Small intestine (tissue), 7 donors: Measurements from ENCODE around the gene BMPR1A. TPM values are rescaled to one million over a fixed set of nuclear protein-coding genes. Genes with fewer than 3 reads are reported as not detected.

Source experiments
- DNase-seq, 2 donors: peaks; one replicate each; pipeline versions ENCODE4 v3.0.0 to v3.0.0-alpha.2; 2013
- FAIRE-seq: peaks from 2 replicates; lab custom pipeline; 2012; peaks lifted over from hg19 to GRCh38; lab: Jason Lieb, UNC
- H3K27ac ChIP-seq, 3 donors: one replicate each; pipeline ENCODE4 v1.5.1; 2013; ENCODE audit warnings: low read length in 2 of 3, mild to moderate bottlenecking in 2 of 3, control low read depth in 1 of 3, inconsistent platforms in 1 of 3, low read depth in 1 of 3, moderate library complexity in 1 of 3
- H3K27me3 ChIP-seq, 3 donors: one replicate each; pipeline ENCODE4 v1.6.1; 2013; ENCODE audit warnings: low read length in 3 of 3, inconsistent platforms in 1 of 3; ENCODE audit not compliant: control insufficient read depth in 3 of 3, insufficient read depth in 3 of 3
- H3K36me3 ChIP-seq, 3 donors: one replicate each; pipeline ENCODE4 v1.6.1; 2013; ENCODE audit warnings: low read length in 3 of 3, inconsistent platforms in 1 of 3, low read depth in 1 of 3, mild to moderate bottlenecking in 1 of 3, moderate library complexity in 1 of 3; ENCODE audit not compliant: control insufficient read depth in 3 of 3, insufficient read depth in 2 of 3
- H3K4me1 ChIP-seq, 3 donors: one replicate each; pipeline ENCODE4 v1.6.1; 2013; ENCODE audit warnings: low read length in 2 of 3, inconsistent platforms in 1 of 3, low read depth in 1 of 3, mild to moderate bottlenecking in 1 of 3, moderate library complexity in 1 of 3; ENCODE audit not compliant: control insufficient read depth in 3 of 3, insufficient read depth in 2 of 3
- H3K4me3 ChIP-seq, 3 donors: one replicate each; pipeline ENCODE4 v1.5.1; 2013; ENCODE audit warnings: low read length in 3 of 3, control low read depth in 1 of 3, inconsistent platforms in 1 of 3, low read depth in 1 of 3, mild to moderate bottlenecking in 1 of 3, moderate library complexity in 1 of 3
- H3K9me3 ChIP-seq, 2 donors: one replicate each; pipeline ENCODE4 v1.6.1; 2013; ENCODE audit warnings: low read depth in 1 of 2, low read length in 1 of 2; ENCODE audit not compliant: control insufficient read depth in 2 of 2, insufficient read depth in 1 of 2
- WGBS, 3 donors: extraction: QIAGEN DNeasy Blood & Tissue Kit; methylation state at CpG; one replicate each; pipeline ENCODE4 v1.1.7; 2013; 5-methylcytosine and 5-hydroxymethylcytosine counted together
- polyA plus RNA-seq, 4 donors: library from polyadenylated mRNA; stranded (reverse) in 3 of 4; unstranded in 1 of 4; fragments of 200-250 nt in 3 of 4; fragments of 120-200 nt in 1 of 4; gene quantifications; one replicate each; pipeline versions ENCODE4 v1.2.1 to v1.2.3, GENCODE V29; 2013
- donor health status: healthy with polysubstance abuse.
- donor health status: control.
- donor health status: control.
- donor health status: Bipolar disorder and iron deficiency.
- donor health status: healthy.

The BMPR1A gene
- polyA plus RNA-seq, 4 donors, result 3.4 to 40.2 (median 9.8) TPM

DNA sequence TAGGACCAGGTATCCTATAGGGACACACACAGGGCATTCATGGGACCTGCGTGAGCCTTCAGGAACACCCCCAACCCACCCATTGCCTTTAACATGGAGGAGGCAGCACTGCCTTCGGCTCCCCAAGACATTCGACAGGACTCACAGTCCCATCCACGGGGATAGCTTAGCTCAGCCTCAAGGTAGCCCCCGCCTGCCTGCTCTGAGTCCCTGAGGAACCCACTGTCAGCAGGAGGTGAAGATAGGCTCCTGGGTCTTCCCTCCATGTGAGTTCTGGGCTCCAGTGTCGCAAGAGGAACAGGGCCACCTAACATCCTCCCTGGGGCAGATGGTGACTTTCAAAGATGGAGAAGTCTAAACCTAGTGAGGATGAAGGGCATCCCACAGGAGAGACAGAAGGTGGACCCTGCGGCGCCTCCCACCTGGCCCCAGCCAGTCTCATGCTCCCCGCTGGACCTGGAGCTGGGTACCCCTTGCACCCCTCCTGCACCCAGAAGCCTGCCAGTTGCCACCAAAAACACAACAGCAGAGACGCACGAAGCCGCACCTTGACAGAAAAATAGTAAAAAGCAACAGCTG, 207.0 kb downstream of the BMPR1A start:
- 94 to 96% (median 95%) methylated on average over 12 of the region's 12 CpGs for WGBS, 3 donors
- peaks cover 0 to 3% (median 0%) of the 10 kb centered on the region in 3 donors for H3K27me3 ChIP-seq
- H3K4me3 ChIP-seq, result no peak overlapping the region
- H3K9me3 ChIP-seq, result no peaks in the 10 kb centered on the region
- H3K27ac ChIP-seq, result no peak overlapping the region
- no peaks in the 10 kb centered on the region for H3K36me3 ChIP-seq
- no peak for DNase-seq
- H3K4me1 ChIP-seq, result peaks cover 0 to 18% (median 4%) of the 10 kb centered on the region in 3 donors
- FAIRE-seq, result no peak

DNA sequence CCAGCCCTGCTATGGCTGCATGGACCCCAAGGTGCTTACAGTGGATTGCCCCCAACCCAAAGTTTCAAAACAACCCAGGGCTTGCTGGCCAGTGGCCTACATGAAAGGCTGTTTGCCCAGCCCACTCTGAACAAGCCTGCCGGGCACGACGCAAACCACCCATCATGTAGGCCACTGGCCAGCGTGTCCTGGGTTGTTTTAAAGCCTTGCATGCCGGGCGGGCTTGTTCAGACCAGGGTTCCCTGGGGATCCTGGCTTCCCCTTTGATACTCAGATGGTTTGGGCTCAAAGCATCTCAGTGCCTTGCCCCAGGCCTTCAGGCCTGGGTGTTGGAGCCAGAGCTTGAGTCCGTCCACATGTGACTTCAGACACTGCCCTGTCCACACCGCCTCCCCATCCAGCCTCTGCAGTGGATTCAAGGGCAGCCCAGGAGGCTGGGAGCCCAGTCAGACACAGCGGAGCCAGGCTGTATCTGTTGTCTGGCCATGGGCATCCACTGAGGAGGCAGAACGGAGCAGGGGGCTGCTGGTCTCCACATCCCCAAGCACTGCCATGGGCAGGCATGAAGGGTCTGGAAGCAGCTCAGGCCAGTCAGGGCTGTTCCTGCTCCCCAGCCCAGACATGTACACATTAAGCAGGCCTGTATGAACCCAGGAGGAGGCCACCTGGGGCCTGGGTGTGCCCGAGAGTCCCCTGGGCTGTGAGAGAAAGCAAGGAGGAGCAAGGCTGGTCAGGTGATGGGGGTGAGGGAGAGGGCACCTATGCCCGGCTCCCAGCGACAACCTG, 207.8 kb downstream of the BMPR1A start:
- H3K4me1 ChIP-seq, result peaks cover 0 to 22% (median 4%) of the 10 kb centered on the region in 3 donors
- DNase-seq (no peak), FAIRE-seq (no peak)
- no peaks in the 10 kb centered on the region for H3K36me3 ChIP-seq
- H3K9me3 ChIP-seq, result no peaks in the 10 kb centered on the region
- no peak overlapping the region for H3K27ac ChIP-seq
- peaks cover 0 to 11% (median 0%) of the 10 kb centered on the region in 3 donors for H3K27me3 ChIP-seq
- H3K4me3 ChIP-seq, result no peak overlapping the region
- WGBS, 3 donors, result 82 to 85% (median 84%) methylated on average over 13 of the region's 13 CpGs

DNA sequence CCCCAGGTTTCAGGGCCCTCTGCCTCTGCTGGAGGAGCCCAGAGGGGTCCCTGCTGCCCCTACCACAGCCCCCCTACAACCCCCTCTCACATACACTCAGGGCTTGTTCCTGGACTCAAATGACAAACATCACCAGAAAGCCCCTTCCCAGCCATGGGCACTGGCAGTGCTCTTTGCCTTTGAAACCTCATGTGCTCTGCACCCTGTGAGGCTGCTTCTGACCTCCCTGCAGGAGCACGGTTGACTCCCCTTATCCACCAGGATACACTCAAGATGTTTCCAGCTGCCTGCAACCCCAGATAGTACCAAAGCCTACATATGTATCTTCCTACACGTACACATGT, 208.4 kb downstream of the BMPR1A start:
- H3K27ac ChIP-seq, result no peak overlapping the region
- H3K4me3 ChIP-seq, result no peak overlapping the region
- H3K27me3 ChIP-seq, result peaks cover 0 to 12% (median 0%) of the 10 kb centered on the region in 3 donors
- H3K4me1 ChIP-seq, result peaks cover 0 to 28% (median 4%) of the 10 kb centered on the region in 3 donors
- no peak for FAIRE-seq
- H3K9me3 ChIP-seq, result no peaks in the 10 kb centered on the region
- WGBS, 3 donors, result 77 to 95% (median 80%) methylated on average over 2 of the region's 2 CpGs
- no peaks in the 10 kb centered on the region for H3K36me3 ChIP-seq
- no peak for DNase-seq

DNA sequence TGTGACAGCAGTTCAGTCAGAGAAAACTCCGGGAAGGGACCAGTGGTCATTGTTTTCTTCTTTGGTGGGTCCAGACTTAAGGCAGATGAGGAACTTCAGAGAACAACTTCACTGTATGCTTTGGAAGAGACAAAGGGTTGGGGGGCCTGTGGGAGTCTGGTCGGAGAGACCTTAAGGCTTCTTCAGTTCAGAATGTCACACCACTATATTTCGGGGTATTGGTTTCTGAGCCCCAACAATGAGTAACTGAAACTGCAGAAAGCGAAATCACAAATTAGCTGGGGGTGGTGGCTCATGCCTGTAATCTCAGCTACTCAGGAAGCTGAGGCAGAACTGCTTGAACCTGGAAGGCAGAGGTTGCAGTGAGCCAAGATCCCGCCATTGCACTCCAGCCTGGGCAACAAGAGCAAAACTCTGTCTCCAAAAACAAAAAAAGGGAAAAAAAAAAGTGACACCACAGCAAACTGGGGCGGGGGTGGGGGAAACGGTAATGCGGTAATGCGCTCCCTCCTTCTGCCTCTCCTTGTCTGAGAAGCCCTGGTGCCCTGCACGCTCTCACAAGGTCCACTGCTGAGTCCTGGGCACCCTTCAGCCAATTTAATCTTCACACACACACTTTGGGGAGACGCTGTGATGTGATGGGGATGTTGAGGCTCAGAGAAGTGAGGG, 209.7 kb downstream of the BMPR1A start:
- H3K4me1 ChIP-seq, result peaks cover 0 to 40% (median 4%) of the 10 kb centered on the region in 3 donors
- H3K4me3 ChIP-seq, result no peak overlapping the region
- no peaks in the 10 kb centered on the region for H3K36me3 ChIP-seq
- no peak for DNase-seq
- no peak for FAIRE-seq
- no peak overlapping the region for H3K27ac ChIP-seq
- H3K9me3 ChIP-seq, result no peaks in the 10 kb centered on the region
- WGBS, 3 donors, result 57 to 82% (median 69%) methylated on average over 11 of the region's 11 CpGs
- H3K27me3 ChIP-seq, result peaks cover 0 to 22% (median 0%) of the 10 kb centered on the region in 3 donors

DNA sequence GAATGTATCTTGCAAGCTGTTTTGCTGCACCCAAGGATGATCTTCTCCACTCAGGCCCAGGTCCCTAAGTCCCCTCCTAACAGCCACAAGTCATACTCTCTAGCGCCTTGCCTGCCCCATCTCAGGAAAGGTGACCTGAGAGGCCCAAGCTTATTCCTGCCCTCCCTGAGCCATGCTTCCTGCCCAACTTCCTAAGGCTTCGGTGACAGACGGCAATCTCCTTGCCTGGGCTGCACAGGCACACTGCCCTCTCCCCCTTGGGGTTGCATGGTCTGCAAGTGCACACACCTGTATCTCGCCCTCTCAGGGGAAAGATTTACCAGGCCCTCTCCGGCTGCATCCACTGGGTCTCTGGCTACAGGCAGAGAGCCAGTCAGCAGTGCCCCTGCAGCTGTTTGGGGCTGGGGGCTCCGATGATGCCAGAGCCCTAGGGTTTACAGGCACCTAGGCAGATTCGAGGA, 211.1 kb downstream of the BMPR1A start:
- H3K9me3 ChIP-seq, result no peaks in the 10 kb centered on the region
- H3K36me3 ChIP-seq, result no peaks in the 10 kb centered on the region
- H3K27ac ChIP-seq, result no peak overlapping the region
- peaks cover 4 to 50% (median 5%) of the 10 kb centered on the region in 3 donors for H3K4me1 ChIP-seq
- H3K4me3 ChIP-seq, result no peak overlapping the region
- H3K27me3 ChIP-seq, result peaks cover 0 to 26% (median 0%) of the 10 kb centered on the region in 3 donors
- FAIRE-seq, result no peak
- DNase-seq, result no peak
- WGBS, 3 donors, result 68 to 80% (median 69%) methylated on average over 7 of the region's 7 CpGs

DNA sequence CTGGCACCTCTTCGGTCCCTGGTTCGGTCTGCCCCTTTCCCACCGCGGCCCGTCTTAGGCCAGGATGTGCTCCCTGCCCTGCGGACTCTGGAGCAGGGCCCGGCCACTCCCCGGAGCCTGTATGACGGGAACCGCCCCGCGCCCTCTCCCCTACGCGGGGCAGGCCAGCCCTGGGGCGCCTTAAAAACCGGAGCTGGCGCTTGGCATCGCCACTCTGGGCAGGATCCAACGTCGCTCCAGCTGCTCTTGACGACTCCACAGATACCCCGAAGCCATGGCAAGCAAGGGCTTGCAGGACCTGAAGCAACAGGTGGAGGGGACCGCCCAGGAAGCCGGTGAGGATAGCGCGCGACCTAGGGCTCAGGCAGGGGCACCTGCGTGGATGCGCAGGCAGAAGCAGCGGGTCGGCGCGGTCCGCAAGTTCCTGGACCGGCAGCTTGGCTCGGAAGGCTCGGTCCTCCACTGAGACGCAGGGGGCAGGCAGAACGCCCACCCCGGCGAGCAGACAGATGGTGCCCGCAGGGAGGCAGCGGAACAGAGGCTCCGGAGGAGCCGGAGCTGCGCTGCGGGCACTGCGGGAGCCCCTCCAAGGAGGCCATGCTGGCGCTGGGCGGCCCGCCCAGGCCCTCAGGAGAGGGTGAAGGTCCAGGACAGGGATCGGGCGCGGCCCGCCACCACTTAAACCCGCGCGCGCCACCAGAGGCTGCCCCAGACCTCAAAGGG, 212.0 kb downstream of the BMPR1A start, which contains the start of gene ADIRF:
ADIRF (plus strand) TSS at position 212 of the 723 bp plus-strand sequence; CDS start at position 275, 63 bp downstream.
- H3K27ac ChIP-seq, result peak within 1 kb of the TSS in 2 of 3 donors; percentile 85 to 95
- H3K9me3 ChIP-seq, result no peaks in the 10 kb centered on the region
- H3K4me3 ChIP-seq, result peak within 1 kb of the TSS; percentile 17 to 51 (median 28)
- H3K4me1 ChIP-seq, result peaks cover 4 to 50% (median 5%) of the 10 kb centered on the region in 3 donors
- FAIRE-seq (no peak), DNase-seq (peak; percentile 68 to 88)
- WGBS, 3 donors, result 3 to 15% (median 14%) methylated on average over 46 to 59 of the region's 59 CpGs
- peaks cover 0 to 30% (median 0%) of the 10 kb centered on the region in 3 donors for H3K27me3 ChIP-seq
- no peaks in the 10 kb centered on the region for H3K36me3 ChIP-seq

DNA sequence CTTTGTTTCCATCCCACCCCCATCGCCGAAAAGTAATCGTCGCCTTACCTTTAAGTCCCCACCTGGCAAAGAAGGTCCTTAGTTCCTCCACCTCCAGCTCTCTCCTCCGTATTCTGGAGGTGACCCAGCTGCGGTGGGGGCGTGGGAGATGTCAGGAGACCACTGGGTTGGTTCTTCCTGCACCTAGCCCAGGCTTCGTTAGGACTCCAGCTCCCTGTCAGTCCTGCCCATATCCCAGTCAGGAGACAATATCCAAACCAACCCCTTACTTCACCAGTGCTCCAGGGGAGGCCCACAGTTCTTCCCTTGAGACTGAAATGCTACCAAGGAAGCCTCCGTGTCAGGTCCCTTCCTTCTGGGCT, 212.6 kb downstream of the BMPR1A start:
- Histone ChIP-seq H3K4me1 (peaks cover 4 to 50% (median 5%) of the 10 kb centered on the region in 3 donors), H3K27me3 (peaks cover 0 to 32% (median 0%) of the 10 kb centered on the region in 3 donors), H3K9me3 (no peaks in the 10 kb centered on the region), H3K4me3 (peak overlapping the region in 1 of 3 donors; percentile 51), H3K27ac (peak overlapping the region in 2 of 3 donors; percentile 85 to 95), H3K36me3 (no peaks in the 10 kb centered on the region)
- no peak for DNase-seq
- no peak for FAIRE-seq
- whole genome bisulfite sequencing, 3 donors, result 16 to 40% (median 23%) methylated on average over 9 of the region's 9 CpGs
